PC-3 (cell line): ENCODE results near the gene SRM. TPM values are rescaled to one million over a fixed set of nuclear protein-coding genes. Genes with fewer than 3 reads are reported as not detected.

Source experiments
- ATAC-seq: fragments of 200-7000 bp; cut with Tn5 transposase; 2 replicates; pipeline ENCODE4 v1.9.1; 2020; ENCODE audit warnings: mild to moderate bottlenecking, moderate library complexity
- BruUV-seq: library from RNA; stranded (reverse); fragments of 400-500 nt; replicated peaks from 2 replicates; lab custom pipeline; 2021; lab: Mats Ljungman, UMichigan
- CTCF ChIA-PET: fragments of 300-600 bp; sonication (Branson Sonifier 250); formaldehyde crosslinking; loops from one replicate; lab custom pipeline; 2022; ENCODE audit warnings: antibody characterized with exemption; lab: Charles Lee
- POLR2A ChIA-PET: fragments of 300-600 bp; sonication (Branson Sonifier 250); formaldehyde crosslinking; loops from one replicate; lab custom pipeline; 2022; ENCODE audit warnings: antibody characterized with exemption; ENCODE audit not compliant: unreplicated experiment; lab: Charles Lee
- DNase-seq: peaks from one replicate; pipeline ENCODE4 v3.0.0-alpha.2; 2015
- H2AFZ ChIP-seq: fragments of 300-600 bp; sonication (generic); 2 replicates; pipeline ENCODE4 v1.6.0; 2016; ENCODE audit warnings: antibody characterized with exemption, low read length
- H3F3A ChIP-seq: fragments of 300-600 bp; sonication (generic); one replicate; pipeline ENCODE4 v1.6.0; 2017; ENCODE audit warnings: antibody characterized with exemption, low read length, control low read depth, mild to moderate bottlenecking; ENCODE audit not compliant: unreplicated experiment
- H3K27ac ChIP-seq: fragments of 300-600 bp; sonication (generic); 2 replicates; pipeline ENCODE4 v1.5.1; 2016; ENCODE audit warnings: mild to moderate bottlenecking, low read length
- H3K27me3 ChIP-seq: fragments of 300-600 bp; sonication (generic); 2 replicates; pipeline ENCODE4 v1.6.1; 2016; ENCODE audit warnings: low read length, mixed read lengths
- H3K36me3 ChIP-seq: fragments of 300-600 bp; sonication (generic); 2 replicates; pipeline ENCODE4 v1.6.1; 2016; ENCODE audit warnings: low read depth, mixed run types, low read length, mixed read lengths
- H3K4me1 ChIP-seq: fragments of 300-600 bp; sonication (generic); 2 replicates; pipeline ENCODE4 v1.5.1; 2016; ENCODE audit warnings: low read length; ENCODE audit not compliant: insufficient read depth
- H3K4me2 ChIP-seq: fragments of 300-600 bp; sonication (generic); 2 replicates; pipeline ENCODE4 v1.6.0; 2016; ENCODE audit warnings: low read length
- H3K4me3 ChIP-seq: fragments of 300-600 bp; sonication (generic); 2 replicates; pipeline ENCODE4 v1.5.1; 2016; ENCODE audit warnings: mild to moderate bottlenecking, low read length, mixed read lengths
- H3K79me2 ChIP-seq: fragments of 300-600 bp; sonication (generic); 2 replicates; pipeline ENCODE4 v1.6.1; 2017; ENCODE audit warnings: low read length, mixed read lengths
- H3K9ac ChIP-seq: fragments of 300-600 bp; sonication (generic); 2 replicates; pipeline ENCODE4 v1.6.0; 2016; ENCODE audit warnings: mild to moderate bottlenecking, low read length
- H3K9me2 ChIP-seq: fragments of 300-600 bp; sonication (generic); replicated peaks from 2 replicates; pipeline ENCODE4 v1.6.1; 2016; ENCODE audit warnings: mixed run types, low read length, mixed read lengths
- H3K9me3 ChIP-seq: fragments of 300-600 bp; sonication (generic); 2 replicates; pipeline ENCODE4 v1.6.1; 2016; ENCODE audit warnings: low read length, mixed read lengths
- H4K20me1 ChIP-seq: fragments of 300-600 bp; sonication (generic); 2 replicates; pipeline ENCODE4 v1.6.1; 2016; ENCODE audit warnings: low read length, mixed read lengths
- EZH2 ChIP-seq: fragments of 300-600 bp; sonication (generic); IDR thresholded peaks from one replicate; pipeline ENCODE4 v1.6.1; 2017; ENCODE audit warnings: antibody characterized with exemption, mild to moderate bottlenecking, low read length; ENCODE audit not compliant: unreplicated experiment
- EZH2phosphoT487 ChIP-seq: fragments of 300-600 bp; sonication (generic); IDR thresholded peaks from 2 replicates; pipeline ENCODE4 v1.6.1; 2018; ENCODE audit warnings: mild to moderate bottlenecking, antibody characterized with exemption, low read length, borderline replicate concordance
- intact Hi-C: fragments of 100-400 bp; cut with micrococcal nuclease; formaldehyde crosslinking; loops from 2 replicates; pipeline ENCODE4 v1.9.0; 2023
- total RNA-seq: library from RNA; depleted of rRNA; stranded (reverse); fragments of >200 nt; gene quantifications from 2 replicates; pipeline ENCODE4 v1.2.3, GENCODE V29; 2014
- TF ChIP-seq, protein P1 (sequence below): fragments of 300-600 bp; sonication (generic); conservative IDR thresholded peaks from 2 replicates; pipeline ENCODE4 v1.5.1; 2017; ENCODE audit warnings: antibody characterized with exemption, low read depth, mild to moderate bottlenecking, low read length

Gene SRM
- total RNA-seq, 1 experiment from 2014 or later = 151 TPM

DNA sequence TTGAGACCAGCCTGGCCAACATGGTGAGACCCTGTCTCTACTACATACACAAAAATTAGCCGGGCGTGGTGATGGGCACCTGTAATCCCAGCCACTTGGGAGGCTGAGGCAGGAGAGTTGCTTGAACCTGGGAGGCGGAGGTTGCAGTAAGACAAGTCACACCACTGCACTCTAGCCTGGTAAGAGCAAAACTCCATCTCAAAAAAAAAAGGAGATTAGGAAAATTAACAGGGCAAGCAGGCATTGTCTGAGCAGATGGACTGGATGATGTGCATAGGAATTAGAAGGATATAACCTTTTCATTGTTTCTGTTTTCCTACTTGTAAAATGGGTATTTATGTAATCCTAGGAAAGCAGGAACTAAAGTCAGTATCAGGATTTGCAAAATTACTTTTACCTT is 31.8 kb downstream of the SRM start:
- Histone ChIP-seq H3K9me2 (no peaks in the 10 kb centered on the region), H3K9ac (no peak overlapping the region), H3K27me3 (no peaks in the 10 kb centered on the region), H3K4me1 (no peaks in the 10 kb centered on the region), H2AFZ (no peak overlapping the region), H3K79me2 (no peaks in the 10 kb centered on the region), H4K20me1 (peaks cover 10% of the 10 kb centered on the region; the same call in 1 of the 2 replicates), H3F3A (peaks cover 8% of the 10 kb centered on the region), H3K36me3 (peaks cover 30% of the 10 kb centered on the region), H3K9me3 (no peaks in the 10 kb centered on the region), H3K4me3 (no peak overlapping the region), H3K27ac (no peak overlapping the region), H3K4me2 (no peak overlapping the region)
- ATAC-seq (no peak), DNase-seq (no peak)
- TF ChIP-seq EZH2 (no peak), EZH2phosphoT487 (no peak)
- TF ChIP-seq, protein P1, sequence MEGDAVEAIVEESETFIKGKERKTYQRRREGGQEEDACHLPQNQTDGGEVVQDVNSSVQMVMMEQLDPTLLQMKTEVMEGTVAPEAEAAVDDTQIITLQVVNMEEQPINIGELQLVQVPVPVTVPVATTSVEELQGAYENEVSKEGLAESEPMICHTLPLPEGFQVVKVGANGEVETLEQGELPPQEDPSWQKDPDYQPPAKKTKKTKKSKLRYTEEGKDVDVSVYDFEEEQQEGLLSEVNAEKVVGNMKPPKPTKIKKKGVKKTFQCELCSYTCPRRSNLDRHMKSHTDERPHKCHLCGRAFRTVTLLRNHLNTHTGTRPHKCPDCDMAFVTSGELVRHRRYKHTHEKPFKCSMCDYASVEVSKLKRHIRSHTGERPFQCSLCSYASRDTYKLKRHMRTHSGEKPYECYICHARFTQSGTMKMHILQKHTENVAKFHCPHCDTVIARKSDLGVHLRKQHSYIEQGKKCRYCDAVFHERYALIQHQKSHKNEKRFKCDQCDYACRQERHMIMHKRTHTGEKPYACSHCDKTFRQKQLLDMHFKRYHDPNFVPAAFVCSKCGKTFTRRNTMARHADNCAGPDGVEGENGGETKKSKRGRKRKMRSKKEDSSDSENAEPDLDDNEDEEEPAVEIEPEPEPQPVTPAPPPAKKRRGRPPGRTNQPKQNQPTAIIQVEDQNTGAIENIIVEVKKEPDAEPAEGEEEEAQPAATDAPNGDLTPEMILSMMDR = no peak
- intact Hi-C loops = no loop called here
- POLR2A ChIA-PET = no interaction called here
- no TSS peak for BruUV-seq
- CTCF ChIA-PET = no interaction called here

DNA sequence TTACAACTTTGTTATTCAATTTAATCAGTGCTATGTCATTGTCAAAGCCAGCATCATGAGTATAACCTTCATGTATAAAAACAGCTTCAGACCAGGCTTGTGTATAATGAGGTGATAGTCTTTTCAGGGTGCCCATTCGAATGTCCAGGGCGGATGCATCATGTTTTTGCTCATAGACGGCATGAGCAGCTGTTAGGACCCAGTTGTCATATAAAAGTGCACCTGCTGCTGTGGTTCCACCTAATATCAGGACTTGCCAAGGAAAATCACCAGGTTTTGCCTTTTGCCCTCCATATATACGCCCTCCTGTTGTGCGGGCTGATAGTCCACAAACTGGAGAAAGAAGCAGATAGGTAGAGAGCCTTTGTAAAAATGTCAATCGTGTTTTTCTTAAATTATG is 32.5 kb downstream of the SRM start:
- Histone ChIP-seq H3K9me2 (no peaks in the 10 kb centered on the region), H3K4me1 (no peaks in the 10 kb centered on the region), H3K79me2 (no peaks in the 10 kb centered on the region), H3F3A (peaks cover 8% of the 10 kb centered on the region), H4K20me1 (peaks cover 13% of the 10 kb centered on the region; the same call in 1 of the 2 replicates), H2AFZ (no peak overlapping the region), H3K36me3 (peaks cover 33% of the 10 kb centered on the region), H3K27me3 (no peaks in the 10 kb centered on the region), H3K9me3 (no peaks in the 10 kb centered on the region), H3K9ac (no peak overlapping the region), H3K27ac (no peak overlapping the region), H3K4me2 (no peak overlapping the region), H3K4me3 (no peak overlapping the region)
- no peak for ATAC-seq
- intact Hi-C loops = no loop called here
- no peak for DNase-seq
- no TSS peak for BruUV-seq
- POLR2A ChIA-PET = no interaction called here
- CTCF ChIA-PET = no interaction called here
- no peak for TF ChIP-seq EZH2phosphoT487
- no peak for TF ChIP-seq EZH2
- TF ChIP-seq, protein P1 = no peak

DNA sequence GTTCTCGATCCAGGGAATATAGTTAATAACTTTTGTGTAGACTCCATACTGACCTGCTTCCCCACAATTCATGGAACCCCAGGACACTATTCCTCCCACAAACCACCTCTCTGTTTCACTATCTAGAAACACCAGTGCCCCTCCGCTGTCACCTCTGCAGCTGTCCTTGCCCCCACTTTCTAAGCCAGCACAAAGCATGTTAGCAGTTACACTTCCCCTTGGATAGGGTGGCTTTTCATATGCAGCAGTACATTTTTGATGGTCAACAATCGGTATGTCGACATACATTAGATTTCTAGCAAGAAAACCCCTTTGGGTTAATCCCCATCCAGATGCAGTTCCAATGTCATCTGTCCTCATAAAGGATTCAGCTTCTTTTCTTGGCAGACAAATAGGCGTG is 32.9 kb downstream of the SRM start:
- BruUV-seq = no TSS peak
- Histone ChIP-seq H3K27me3 (no peaks in the 10 kb centered on the region), H3K4me2 (no peak overlapping the region), H4K20me1 (peaks cover 16% of the 10 kb centered on the region; the same call in 1 of the 2 replicates), H3F3A (peaks cover 8% of the 10 kb centered on the region), H3K9me3 (no peaks in the 10 kb centered on the region), H3K4me3 (no peak overlapping the region), H3K9me2 (no peaks in the 10 kb centered on the region), H3K79me2 (no peaks in the 10 kb centered on the region), H3K9ac (no peak overlapping the region), H2AFZ (no peak overlapping the region), H3K27ac (no peak overlapping the region), H3K36me3 (peaks cover 37% of the 10 kb centered on the region), H3K4me1 (no peaks in the 10 kb centered on the region)
- ChIA-PET POLR2A (no interaction called here), CTCF (no interaction called here)
- DNase-seq = no peak
- ATAC-seq = no peak
- no peak for TF ChIP-seq EZH2phosphoT487
- TF ChIP-seq, protein P1 = no peak
- TF ChIP-seq EZH2 = no peak
- intact Hi-C loops = no loop called here
